Nephron (organoid): ENCODE results near the gene HMCES.

Source experiments
- H3K27ac Mint-ChIP-seq, 3 experiments: 2 replicates each; pipeline ENCODE4 v1.8.0; 2020; ENCODE audit warnings: mixed read lengths in 3 of 3, mild to moderate bottlenecking in 2 of 3, moderate library complexity in 1 of 3
- H3K27me3 Mint-ChIP-seq: 2 replicates; pipeline ENCODE4 v1.8.0; 2021; ENCODE audit warnings: low read depth, mild to moderate bottlenecking, moderate library complexity, mixed read lengths
- H3K36me3 Mint-ChIP-seq: 2 replicates; pipeline ENCODE4 v1.8.0; 2020; ENCODE audit warnings: low read depth, mixed read lengths
- H3K4me1 Mint-ChIP-seq: 2 replicates; pipeline ENCODE4 v1.8.0; 2020; ENCODE audit warnings: mixed read lengths
- H3K4me3 Mint-ChIP-seq, 3 experiments: 2 replicates each; pipeline ENCODE4 v1.8.0; 2020; ENCODE audit warnings: mild to moderate bottlenecking in 3 of 3, mixed read lengths in 3 of 3, moderate library complexity in 2 of 3
- H3K9me3 Mint-ChIP-seq: 2 replicates; pipeline ENCODE4 v1.8.0; 2020; ENCODE audit warnings: mixed read lengths
- CTCF ChIP-seq, 3 experiments: fragments of 200-600 bp; sonication (generic); IDR thresholded peaks; one replicate each; pipeline ENCODE4 v1.5.0; 2021; ENCODE audit warnings: antibody characterized with exemption in 3 of 3; ENCODE audit not compliant: unreplicated experiment in 3 of 3

Gene HMCES

GRCh38 chr3:129278439-129278965 is at the start of gene HMCES:
TSS of gene HMCES (plus strand) at chr3:129278870. CDS start at chr3:129279733, 863 bp downstream.
- Mint-ChIP-seq H3K36me3 (peaks cover 48% of the 10 kb centered on the region), H3K9me3 (no peaks in the 10 kb centered on the region), H3K27me3 (no peaks in the 10 kb centered on the region), H3K4me1 (peaks cover 17% of the 10 kb centered on the region), H3K4me3 (peak within 1 kb of the TSS; percentile 94 to 99 (median 95)), H3K27ac (peak within 1 kb of the TSS; percentile 95 to 97 (median 96))
- TF ChIP-seq CTCF (IDR thresholded peaks at IDR 0.05; ENCODE audit: unreplicated experiment in 3 of 3): no peak

GRCh38 chr3:129228891-129229585 is 49.6 kb upstream of the HMCES start:
- no peaks in the 10 kb centered on the region for H3K36me3 Mint-ChIP-seq
- H3K4me1 Mint-ChIP-seq: peaks cover 34% of the 10 kb centered on the region
- no peak overlapping the region for H3K4me3 Mint-ChIP-seq
- peak overlapping the region; percentile 7 to 59 (median 26) for H3K27ac Mint-ChIP-seq
- TF ChIP-seq CTCF (IDR thresholded peaks at IDR 0.05; ENCODE audit: unreplicated experiment in 3 of 3): no peak
- no peaks in the 10 kb centered on the region for H3K27me3 Mint-ChIP-seq
- no peaks in the 10 kb centered on the region for H3K9me3 Mint-ChIP-seq

GRCh38 chr3:129230311-129231019 is 48.2 kb upstream of the HMCES start:
- H3K27me3 Mint-ChIP-seq: no peaks in the 10 kb centered on the region
- H3K36me3 Mint-ChIP-seq: no peaks in the 10 kb centered on the region
- TF ChIP-seq CTCF (IDR thresholded peaks at IDR 0.05; ENCODE audit: unreplicated experiment in 3 of 3): no peak
- H3K4me3 Mint-ChIP-seq: no peak overlapping the region
- H3K9me3 Mint-ChIP-seq: no peaks in the 10 kb centered on the region
- no peak overlapping the region for H3K27ac Mint-ChIP-seq
- H3K4me1 Mint-ChIP-seq: peaks cover 29% of the 10 kb centered on the region

GRCh38 chr3:129231331-129232119 is 47.1 kb upstream of the HMCES start:
- Mint-ChIP-seq H3K9me3 (no peaks in the 10 kb centered on the region), H3K4me3 (no peak overlapping the region), H3K27me3 (no peaks in the 10 kb centered on the region), H3K36me3 (no peaks in the 10 kb centered on the region), H3K27ac (no peak overlapping the region), H3K4me1 (peaks cover 24% of the 10 kb centered on the region)
- no peak for TF ChIP-seq CTCF (IDR thresholded peaks at IDR 0.05; ENCODE audit: unreplicated experiment in 3 of 3)

GRCh38 chr3:129233538-129233937 is 45.1 kb upstream of the HMCES start:
- no peaks in the 10 kb centered on the region for H3K36me3 Mint-ChIP-seq
- no peak overlapping the region for H3K27ac Mint-ChIP-seq
- TF ChIP-seq CTCF (IDR thresholded peaks at IDR 0.05; ENCODE audit: unreplicated experiment in 3 of 3): no peak
- H3K4me3 Mint-ChIP-seq: no peak overlapping the region
- no peaks in the 10 kb centered on the region for H3K9me3 Mint-ChIP-seq
- peaks cover 13% of the 10 kb centered on the region for H3K4me1 Mint-ChIP-seq
- H3K27me3 Mint-ChIP-seq: no peaks in the 10 kb centered on the region
